PFSK-1 (cell line): Measurements from ENCODE around the gene NFIA.

Experiments
- FOXP2 ChIP-seq: optimal IDR thresholded peaks from 2 replicates; pipeline ENCODE3; 2011; ENCODE audit warnings: borderline replicate concordance, control low read depth, inconsistent platforms; ENCODE audit not compliant: insufficient read depth; ENCODE audit errors: extremely low read length, extremely low read depth
- POLR2AphosphoS5 ChIP-seq: IDR thresholded peaks from 2 replicates; pipeline ENCODE4 v1.6.1; 2012; ENCODE audit warnings: low read depth, mild to moderate bottlenecking, control low read depth, low read length, moderate library complexity
- REST ChIP-seq, 2 experiments: IDR thresholded peaks; 2 replicates each; pipeline versions ENCODE4 v1.6.1 to v1.8.0; 2011 to 2012; ENCODE audit warnings: low read depth in 2 of 2, low read length in 2 of 2, control low read depth in 1 of 2, inconsistent platforms in 1 of 2, mild to moderate bottlenecking in 1 of 2, moderate library complexity in 1 of 2; ENCODE audit not compliant: insufficient read depth in 1 of 2
- SIN3A ChIP-seq: IDR thresholded peaks from 2 replicates; pipeline ENCODE4 v1.6.1; 2012; ENCODE audit warnings: mild to moderate bottlenecking, low read length, moderate library complexity, borderline replicate concordance; ENCODE audit not compliant: insufficient read depth
- TAF1 ChIP-seq: IDR thresholded peaks from 2 replicates; pipeline ENCODE4 v1.6.1; 2012; ENCODE audit warnings: low read length, control low read depth, borderline replicate concordance; ENCODE audit not compliant: insufficient read depth

NFIA gene

GRCh38 chr1:61047061-61047460 is 35.3 kb upstream of the NFIA start:
- TF ChIP-seq TAF1 (no peak), SIN3A (no peak), POLR2AphosphoS5 (no peak), FOXP2 (no peak), REST (IDR thresholded peaks at IDR 0.05; ENCODE audit: insufficient read depth in 1 of 2, low read depth in 2 of 2, low read length in 2 of 2) (no peak)

GRCh38 chr1:61049850-61050540 is 32.4 kb upstream of the NFIA start:
- TF ChIP-seq TAF1 (no peak), REST (IDR thresholded peaks at IDR 0.05; ENCODE audit: insufficient read depth in 1 of 2, low read depth in 2 of 2, low read length in 2 of 2) (no peak), FOXP2 (peak; percentile 12), SIN3A (no peak), POLR2AphosphoS5 (no peak)

- TF ChIP-seq FOXP2 (no peak), POLR2AphosphoS5 (no peak), SIN3A (no peak), TAF1 (no peak), REST (IDR thresholded peaks at IDR 0.05; ENCODE audit: insufficient read depth in 1 of 2, low read depth in 2 of 2, low read length in 2 of 2) (no peak)
Measured at GRCh38 chr1:61050541-61051442, 31.6 kb upstream of the NFIA start.

GRCh38 chr1:61051443-61051718 is 31.0 kb upstream of the NFIA start:
- TF ChIP-seq POLR2AphosphoS5, result no peak
- TF ChIP-seq TAF1, result no peak
- TF ChIP-seq SIN3A, result no peak
- no peak for TF ChIP-seq REST (IDR thresholded peaks at IDR 0.05; ENCODE audit: insufficient read depth in 1 of 2, low read depth in 2 of 2, low read length in 2 of 2)
- no peak for TF ChIP-seq FOXP2
